Spinal cord (tissue), 10 donors: Measurements from ENCODE around the gene PSENEN. TPM values are rescaled to one million over a fixed set of nuclear protein-coding genes. Genes with fewer than 3 reads are reported as not detected.

ENCODE experiments used
- DNase-seq, 6 donors: peaks; one replicate each; pipeline versions ENCODE4 v3.0.0 to v3.0.0-alpha.2; 2013 to 2015; ENCODE audit warnings: low spot score in 6 of 6, low read depth in 4 of 6
- H3K27ac ChIP-seq: one replicate; pipeline ENCODE4 v1.5.1; 2013; ENCODE audit warnings: low read depth, low read length, control low read depth
- H3K27me3 ChIP-seq: one replicate; pipeline ENCODE4 v1.6.1; 2013; ENCODE audit warnings: low read length; ENCODE audit not compliant: control insufficient read depth, insufficient read depth
- H3K36me3 ChIP-seq: one replicate; pipeline ENCODE4 v1.6.1; 2013; ENCODE audit warnings: low read length; ENCODE audit not compliant: control insufficient read depth, insufficient read depth
- H3K4me1 ChIP-seq: one replicate; pipeline ENCODE4 v1.6.1; 2013; ENCODE audit warnings: low read length; ENCODE audit not compliant: control insufficient read depth, insufficient read depth
- H3K4me3 ChIP-seq: one replicate; pipeline ENCODE4 v1.5.1; 2013; ENCODE audit warnings: low read depth, low read length, control low read depth
- H3K9me3 ChIP-seq: one replicate; pipeline ENCODE4 v1.6.1; 2013; ENCODE audit warnings: low read length; ENCODE audit not compliant: control insufficient read depth, insufficient read depth
- WGBS: methylation state at CpG from one replicate; pipeline ENCODE4 v1.1.5; 2013; ENCODE audit warnings: missing lambda C conversion rate; ENCODE audit not compliant: insufficient coverage; 5-methylcytosine and 5-hydroxymethylcytosine counted together
- polyA plus RNA-seq, 2 donors: library from polyadenylated mRNA; unstranded; fragments of 120-200 nt; gene quantifications; one replicate each; pipeline ENCODE4 v1.2.1, GENCODE V29; 2013; ENCODE audit not compliant: insufficient read length in 2 of 2
- total RNA-seq, 2 donors: library from RNA; depleted of rRNA in 1 of 2; stranded (reverse); fragments of 120-200 nt in 1 of 2; fragments of >200 nt in 1 of 2; gene quantifications; one replicate each; pipeline versions ENCODE4 v1.2.3 to v1.2.4, GENCODE V29; 2013 to 2014
- donor health status: healthy.

Gene PSENEN
- total and polyA plus RNA-seq, 4 donors = 15.9 to 106 (median 81.0) TPM

GRCh38 chr19:35725216-35725861, 20.1 kb upstream of the PSENEN start:
- H3K27ac ChIP-seq = no peak overlapping the region
- 97% methylated on average over 14 of the region's 23 CpGs for WGBS

GRCh38 chr19:35727053-35727955, 18.1 kb upstream of the PSENEN start:
- Histone ChIP-seq H3K36me3 (peaks cover 99% of the 10 kb centered on the region), H3K9me3 (no peaks in the 10 kb centered on the region), H3K4me3 (no peak overlapping the region), H3K27me3 (no peaks in the 10 kb centered on the region), H3K4me1 (no peaks in the 10 kb centered on the region), H3K27ac (no peak overlapping the region)
- WGBS = 98% methylated on average over 24 of the region's 25 CpGs
- DNase-seq = no peak

More at GRCh38 chr19:35725216-35725861, 20.1 kb upstream of the PSENEN start:
- Histone ChIP-seq H3K9me3 (no peaks in the 10 kb centered on the region), H3K27me3 (no peaks in the 10 kb centered on the region), H3K4me3 (no peak overlapping the region), H3K4me1 (no peaks in the 10 kb centered on the region), H3K36me3 (peaks cover 98% of the 10 kb centered on the region)
- DNase-seq = no peak

DNA sequence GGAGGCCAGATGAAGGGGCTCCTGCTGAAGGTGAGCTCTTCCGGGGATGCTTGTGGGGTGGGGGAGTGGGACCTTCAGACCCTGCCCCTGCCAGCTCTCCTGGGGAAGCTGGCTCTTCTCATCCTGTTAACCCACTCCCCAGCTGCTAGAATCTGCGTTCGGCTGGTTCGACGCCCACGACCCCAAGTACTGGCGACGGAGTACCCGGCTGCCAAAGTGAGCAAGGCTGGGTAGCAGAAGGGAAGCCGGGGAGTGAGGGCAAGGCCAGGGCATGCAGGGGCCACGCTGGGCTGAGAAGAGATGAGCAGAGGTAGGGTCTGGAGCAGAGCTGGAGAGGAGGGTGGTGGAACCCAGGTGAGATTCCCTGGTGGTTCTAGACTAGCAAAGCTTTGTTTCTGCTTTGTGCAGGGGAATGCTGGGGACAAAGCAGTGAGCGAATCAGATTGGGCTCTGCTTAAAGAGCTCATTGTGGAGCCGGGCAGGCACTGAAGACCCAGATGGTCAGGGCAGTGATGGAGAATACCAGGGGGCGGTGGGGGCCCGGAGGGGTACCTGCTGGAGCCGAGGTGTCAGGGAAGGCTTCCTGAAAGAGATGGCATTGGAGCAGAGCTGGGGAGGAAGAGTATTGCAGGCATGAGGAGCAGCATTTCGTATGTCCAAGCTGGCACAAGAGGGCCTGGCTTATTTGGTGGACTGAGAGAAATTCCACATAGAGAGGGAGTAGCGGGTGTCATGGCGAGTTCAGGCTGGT, 17.3 kb upstream of the PSENEN start:
- no peaks in the 10 kb centered on the region for H3K9me3 ChIP-seq
- 93% methylated on average over 19 of the region's 19 CpGs for WGBS
- no peaks in the 10 kb centered on the region for H3K4me1 ChIP-seq
- H3K27ac ChIP-seq = no peak overlapping the region
- DNase-seq = no peak
- no peak overlapping the region for H3K4me3 ChIP-seq
- no peaks in the 10 kb centered on the region for H3K27me3 ChIP-seq
- H3K36me3 ChIP-seq = peaks cover 99% of the 10 kb centered on the region

DNA sequence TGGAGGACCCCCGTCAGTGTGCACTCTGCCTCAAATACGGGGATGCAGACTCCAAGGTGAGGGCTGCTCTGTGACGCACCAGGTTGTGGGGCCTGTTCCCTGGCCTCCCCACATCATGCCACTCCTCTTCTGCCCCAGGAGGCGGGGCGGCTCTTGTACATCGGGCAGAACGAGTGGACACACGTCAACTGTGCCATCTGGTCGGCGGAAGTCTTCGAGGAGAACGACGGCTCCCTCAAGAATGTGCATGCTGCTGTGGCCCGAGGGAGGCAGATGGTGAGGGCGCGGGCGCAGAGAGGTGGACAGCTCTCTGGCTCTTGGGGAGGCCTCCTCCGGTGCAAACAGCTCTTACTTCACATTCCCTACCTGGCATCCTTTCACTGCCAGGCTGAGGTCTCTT, 16.4 kb upstream of the PSENEN start:
- WGBS = 94% methylated on average over 17 of the region's 18 CpGs
- no peak for DNase-seq
- no peak overlapping the region for H3K27ac ChIP-seq
- no peaks in the 10 kb centered on the region for H3K4me1 ChIP-seq
- H3K36me3 ChIP-seq = peaks cover 99% of the 10 kb centered on the region
- no peaks in the 10 kb centered on the region for H3K9me3 ChIP-seq
- H3K27me3 ChIP-seq = no peaks in the 10 kb centered on the region
- no peak overlapping the region for H3K4me3 ChIP-seq

GRCh38 chr19:35729763-35730162, 15.7 kb upstream of the PSENEN start:
- Histone ChIP-seq H3K4me3 (no peak overlapping the region), H3K27ac (no peak overlapping the region), H3K9me3 (no peaks in the 10 kb centered on the region), H3K36me3 (peaks cover 99% of the 10 kb centered on the region), H3K27me3 (no peaks in the 10 kb centered on the region), H3K4me1 (no peaks in the 10 kb centered on the region)
- no peak for DNase-seq
- WGBS = 91% methylated on average over 11 of the region's 11 CpGs

GRCh38 chr19:35730326-35730725, 15.1 kb upstream of the PSENEN start:
- WGBS = 95% methylated on average over 18 of the region's 18 CpGs
- no peak for DNase-seq
- no peak overlapping the region for H3K27ac ChIP-seq
- H3K27me3 ChIP-seq = no peaks in the 10 kb centered on the region
- no peaks in the 10 kb centered on the region for H3K9me3 ChIP-seq
- peaks cover 99% of the 10 kb centered on the region for H3K36me3 ChIP-seq
- H3K4me3 ChIP-seq = no peak overlapping the region
- no peaks in the 10 kb centered on the region for H3K4me1 ChIP-seq

DNA sequence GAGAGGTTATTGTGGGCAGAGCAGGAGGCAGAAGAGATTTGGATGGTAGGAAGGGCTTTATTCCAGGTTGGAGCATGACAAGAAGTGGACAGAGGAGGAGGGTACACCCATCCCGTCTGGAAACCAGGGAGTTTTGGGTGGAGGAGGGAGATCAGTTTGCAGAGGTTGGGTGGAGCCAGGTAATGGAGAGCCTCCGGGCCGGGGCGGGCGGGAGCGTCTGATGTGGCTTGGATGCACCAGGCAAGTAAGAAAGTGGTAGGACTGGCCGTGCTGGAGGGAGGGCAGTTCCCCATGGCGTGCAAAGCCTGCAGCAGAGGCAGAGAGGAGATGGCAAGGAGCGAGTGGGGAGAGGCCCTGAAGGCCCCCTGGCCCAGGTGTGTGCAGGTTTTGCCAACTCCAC, 14.1 kb upstream of the PSENEN start:
- Histone ChIP-seq H3K4me3 (no peak overlapping the region), H3K27me3 (no peaks in the 10 kb centered on the region), H3K4me1 (no peaks in the 10 kb centered on the region), H3K27ac (no peak overlapping the region), H3K9me3 (no peaks in the 10 kb centered on the region), H3K36me3 (peaks cover 97% of the 10 kb centered on the region)
- no peak for DNase-seq
- 96% methylated on average over 9 of the region's 9 CpGs for WGBS

GRCh38 chr19:35731779-35732405, 13.6 kb upstream of the PSENEN start:
- Histone ChIP-seq H3K4me1 (no peaks in the 10 kb centered on the region), H3K4me3 (no peak overlapping the region), H3K27ac (no peak overlapping the region), H3K27me3 (no peaks in the 10 kb centered on the region), H3K36me3 (peaks cover 98% of the 10 kb centered on the region), H3K9me3 (no peaks in the 10 kb centered on the region)
- no peak for DNase-seq
- 84% methylated on average over 14 of the region's 21 CpGs for WGBS

DNA sequence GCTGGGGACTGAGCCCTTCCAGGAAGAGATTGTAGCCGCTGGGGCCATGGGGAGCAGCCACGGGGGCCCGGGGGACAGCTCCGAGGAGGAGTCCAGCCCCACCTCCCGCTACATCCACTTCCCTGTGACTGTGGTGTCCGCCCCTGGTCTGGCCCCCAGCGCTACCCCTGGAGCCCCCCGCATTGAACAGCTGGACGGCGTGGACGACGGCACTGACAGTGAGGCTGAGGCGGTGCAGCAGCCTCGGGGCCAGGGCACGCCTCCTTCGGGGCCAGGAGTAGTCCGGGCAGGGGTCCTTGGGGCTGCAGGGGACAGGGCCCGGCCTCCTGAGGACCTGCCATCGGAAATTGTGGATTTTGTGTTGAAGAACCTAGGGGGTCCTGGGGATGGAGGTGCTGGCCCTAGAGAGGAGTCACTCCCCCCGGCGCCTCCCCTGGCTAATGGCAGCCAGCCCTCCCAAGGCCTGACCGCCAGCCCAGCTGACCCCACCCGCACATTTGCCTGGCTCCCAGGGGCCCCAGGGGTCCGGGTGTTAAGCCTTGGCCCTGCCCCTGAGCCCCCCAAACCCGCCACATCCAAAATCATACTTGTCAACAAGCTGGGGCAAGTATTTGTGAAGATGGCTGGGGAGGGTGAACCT, 12.8 kb upstream of the PSENEN start:
- Histone ChIP-seq H3K9me3 (no peaks in the 10 kb centered on the region), H3K27me3 (no peaks in the 10 kb centered on the region), H3K36me3 (peaks cover 98% of the 10 kb centered on the region), H3K27ac (no peak overlapping the region), H3K4me3 (no peak overlapping the region), H3K4me1 (no peaks in the 10 kb centered on the region)
- WGBS = 89% methylated on average over 21 of the region's 25 CpGs
- DNase-seq = no peak
